A673 (cell line): ENCODE results near the gene ATP7A. TPM values are rescaled to one million over a fixed set of nuclear protein-coding genes. Genes with fewer than 3 reads are reported as not detected.

ENCODE experiments used
- BruUV-seq: library from RNA; stranded (reverse); fragments of 400-500 nt; replicated peaks from 2 replicates; lab custom pipeline; 2021; lab: Mats Ljungman, UMichigan
- CTCF ChIA-PET: fragments of 300-600 bp; sonication (Branson Sonifier 250); formaldehyde crosslinking; loops from one replicate; lab custom pipeline; 2022; ENCODE audit warnings: antibody characterized with exemption; lab: Charles Lee
- POLR2A ChIA-PET: fragments of 300-600 bp; sonication (Branson Sonifier 250); formaldehyde crosslinking; loops from one replicate; lab custom pipeline; 2022; ENCODE audit warnings: antibody characterized with exemption; ENCODE audit not compliant: low non-redundant PET; lab: Charles Lee
- DNase-seq: peaks from one replicate; pipeline ENCODE4 v3.0.0-alpha.2; 2015; ENCODE audit warnings: low spot score
- H3K27ac ChIP-seq: fragments of 200-600 bp; sonication (generic); 2 replicates; pipeline ENCODE4 v1.5.1; 2016; ENCODE audit warnings: mixed run types, low read depth, mild to moderate bottlenecking, mixed read lengths, antibody characterized with exemption, low read length; ENCODE audit not compliant: poor library complexity, severe bottlenecking
- H3K27me3 ChIP-seq: fragments of 200-600 bp; sonication (generic); replicated peaks from 2 replicates; pipeline ENCODE4 v1.6.1; 2017; ENCODE audit warnings: mixed run types, low read depth, mild to moderate bottlenecking, mixed read lengths, antibody characterized with exemption, low read length; ENCODE audit not compliant: insufficient read depth, poor library complexity
- H3K36me3 ChIP-seq: fragments of 200-600 bp; sonication (generic); 2 replicates; pipeline ENCODE4 v1.6.1; 2016; ENCODE audit warnings: mixed run types, mild to moderate bottlenecking, mixed read lengths, antibody characterized with exemption, low read length; ENCODE audit not compliant: insufficient read depth, poor library complexity, severe bottlenecking
- H3K4me1 ChIP-seq: fragments of 200-600 bp; sonication (generic); 2 replicates; pipeline ENCODE4 v1.6.1; 2017; ENCODE audit warnings: mixed run types, mild to moderate bottlenecking, mixed read lengths, antibody characterized with exemption, low read length; ENCODE audit not compliant: insufficient read depth, poor library complexity, severe bottlenecking
- H3K4me3 ChIP-seq: fragments of 200-600 bp; sonication (generic); 2 replicates; pipeline ENCODE4 v1.5.1; 2016; ENCODE audit warnings: low read depth, mixed run types, mild to moderate bottlenecking, mixed read lengths, low read length; ENCODE audit not compliant: poor library complexity, severe bottlenecking
- H3K9me3 ChIP-seq: fragments of 200-600 bp; sonication (generic); 2 replicates; pipeline ENCODE4 v1.6.1; 2016; ENCODE audit warnings: mixed run types, low read depth, mild to moderate bottlenecking, mixed read lengths, antibody characterized with exemption, low read length; ENCODE audit not compliant: poor library complexity, severe bottlenecking
- EZH2 ChIP-seq: fragments of 200-600 bp; sonication (generic); IDR thresholded peaks from 2 replicates; pipeline ENCODE4 v1.6.1; 2017; ENCODE audit warnings: borderline replicate concordance, low read depth, mild to moderate bottlenecking, mixed read lengths, antibody characterized with exemption, low read length; ENCODE audit not compliant: poor library complexity, severe bottlenecking
- intact Hi-C: fragments of 100-400 bp; cut with micrococcal nuclease; formaldehyde crosslinking; loops from one replicate; pipeline ENCODE4 v1.10.0; 2022; ENCODE audit not compliant: unreplicated experiment
- total RNA-seq: library from RNA; stranded (reverse); gene quantifications from 2 replicates; pipeline ENCODE4 v1.2.3, GENCODE V29; 2021
- TF ChIP-seq, protein P1 (sequence below): fragments of 300-800, 200-600 bp; sonication (generic); conservative IDR thresholded peaks from 2 replicates; pipeline ENCODE4 v1.5.1; 2017; ENCODE audit warnings: low read depth, mild to moderate bottlenecking, antibody characterized with exemption, low read length, moderate library complexity, mixed read lengths

The ATP7A gene
- total RNA-seq, 1 experiment from 2014 or later = 9.0 TPM

DNA sequence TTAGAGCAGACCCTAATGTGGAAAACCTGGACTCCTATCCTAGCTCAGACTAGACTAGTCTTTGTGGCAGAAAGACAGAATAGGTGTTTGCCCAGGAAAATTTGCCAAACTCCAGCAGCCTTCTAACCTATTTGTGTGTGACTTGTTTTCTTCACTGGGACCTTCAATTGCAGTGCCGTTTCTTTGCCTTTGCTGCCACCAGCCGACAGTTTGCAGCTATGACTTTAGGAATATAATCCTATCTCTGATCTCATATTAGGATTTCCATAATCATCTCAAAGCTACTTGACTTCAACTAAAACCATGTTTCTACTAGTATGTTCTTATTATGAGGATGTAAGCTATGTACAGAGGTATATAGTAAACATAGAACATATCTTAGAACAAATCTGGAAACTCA, 119.2 kb downstream of the ATP7A start:
- ChIA-PET POLR2A (interaction anchor here (0.5 to 0.6 kb wide), 3 partner anchors 103 to 1857 kb away, joined by 3 read pairs; partner anchors contain the start of gene PBDC1), CTCF (interaction anchor here (0.6 kb wide), 1 partner anchor 361 kb away, joined by 3 read pairs; no protein-coding TSS in a partner anchor)
- Histone ChIP-seq H3K27ac (no peak overlapping the region), H3K36me3 (no peaks in the 10 kb centered on the region), H3K4me1 (no peaks in the 10 kb centered on the region), H3K9me3 (no peaks in the 10 kb centered on the region), H3K4me3 (no peak overlapping the region), H3K27me3 (no peaks in the 10 kb centered on the region)
- peak; percentile 54 for DNase-seq
- intact Hi-C loops = loop anchor here (1.0 to 5.0 kb wide), 2 partner anchors 119 to 1472 kb away; partner anchors contain the start of gene ATP7A
- TF ChIP-seq EZH2 = no peak
- TF ChIP-seq, protein P1, sequence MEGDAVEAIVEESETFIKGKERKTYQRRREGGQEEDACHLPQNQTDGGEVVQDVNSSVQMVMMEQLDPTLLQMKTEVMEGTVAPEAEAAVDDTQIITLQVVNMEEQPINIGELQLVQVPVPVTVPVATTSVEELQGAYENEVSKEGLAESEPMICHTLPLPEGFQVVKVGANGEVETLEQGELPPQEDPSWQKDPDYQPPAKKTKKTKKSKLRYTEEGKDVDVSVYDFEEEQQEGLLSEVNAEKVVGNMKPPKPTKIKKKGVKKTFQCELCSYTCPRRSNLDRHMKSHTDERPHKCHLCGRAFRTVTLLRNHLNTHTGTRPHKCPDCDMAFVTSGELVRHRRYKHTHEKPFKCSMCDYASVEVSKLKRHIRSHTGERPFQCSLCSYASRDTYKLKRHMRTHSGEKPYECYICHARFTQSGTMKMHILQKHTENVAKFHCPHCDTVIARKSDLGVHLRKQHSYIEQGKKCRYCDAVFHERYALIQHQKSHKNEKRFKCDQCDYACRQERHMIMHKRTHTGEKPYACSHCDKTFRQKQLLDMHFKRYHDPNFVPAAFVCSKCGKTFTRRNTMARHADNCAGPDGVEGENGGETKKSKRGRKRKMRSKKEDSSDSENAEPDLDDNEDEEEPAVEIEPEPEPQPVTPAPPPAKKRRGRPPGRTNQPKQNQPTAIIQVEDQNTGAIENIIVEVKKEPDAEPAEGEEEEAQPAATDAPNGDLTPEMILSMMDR = peak; percentile 76
- no TSS peak for BruUV-seq

- H3K4me1 ChIP-seq = no peaks in the 10 kb centered on the region
- H3K27me3 ChIP-seq = no peaks in the 10 kb centered on the region
- H3K9me3 ChIP-seq = no peaks in the 10 kb centered on the region
- intact Hi-C loops = no loop called here
- no peak for DNase-seq
- no peak overlapping the region for H3K4me3 ChIP-seq
- CTCF ChIA-PET = no interaction called here
- H3K36me3 ChIP-seq = no peaks in the 10 kb centered on the region
- no peak overlapping the region for H3K27ac ChIP-seq
- no peak for TF ChIP-seq EZH2
- TF ChIP-seq, protein P1 = no peak
- POLR2A ChIA-PET = no interaction called here
- no TSS peak for BruUV-seq
These were observed 124.6 kb downstream of the ATP7A start for GRCh38 chrX:78035061-78035460.

GRCh38 chrX:78037881-78038280, 127.4 kb downstream of the ATP7A start:
- no TSS peak for BruUV-seq
- Histone ChIP-seq H3K4me3 (no peak overlapping the region), H3K27me3 (no peaks in the 10 kb centered on the region), H3K36me3 (no peaks in the 10 kb centered on the region), H3K4me1 (no peaks in the 10 kb centered on the region), H3K9me3 (no peaks in the 10 kb centered on the region), H3K27ac (no peak overlapping the region)
- DNase-seq = no peak
- TF ChIP-seq, protein P1 = no peak
- TF ChIP-seq EZH2 = no peak
- intact Hi-C loops = no loop called here
- POLR2A ChIA-PET = no interaction called here
- CTCF ChIA-PET = no interaction called here
